Liver (tissue), 9 donors: ENCODE data around the gene SIRPA. TPM values are rescaled to one million over a fixed set of nuclear protein-coding genes. Genes with fewer than 3 reads are reported as not detected.

ENCODE experiments used
- DNase-seq: peaks from one replicate; pipeline ENCODE4 v3.0.0-alpha.2; 2017; ENCODE audit warnings: low spot score
- H3K27ac ChIP-seq, 2 donors: one replicate each; pipeline ENCODE4 v1.7.0; 2013; ENCODE audit warnings: inconsistent platforms in 2 of 2, low read length in 2 of 2, control low read depth in 1 of 2, low read depth in 1 of 2, mild to moderate bottlenecking in 1 of 2
- H3K27me3 ChIP-seq, 4 donors: one replicate each; pipeline versions ENCODE4 v1.6.1 to v1.7.0; 2013; ENCODE audit warnings: low read length in 3 of 4, inconsistent platforms in 1 of 4, mild to moderate bottlenecking in 1 of 4, moderate library complexity in 1 of 4; ENCODE audit not compliant: control insufficient read depth in 4 of 4, insufficient read depth in 4 of 4
- H3K36me3 ChIP-seq, 4 donors: one replicate each; pipeline versions ENCODE4 v1.6.1 to v1.7.0; 2013; ENCODE audit warnings: low read length in 3 of 4, mild to moderate bottlenecking in 3 of 4, low read depth in 1 of 4, moderate library complexity in 1 of 4; ENCODE audit not compliant: control insufficient read depth in 4 of 4, insufficient read depth in 3 of 4
- H3K4me1 ChIP-seq, 4 donors: one replicate each; pipeline versions ENCODE4 v1.6.1 to v1.7.0; 2013; ENCODE audit warnings: low read length in 3 of 4, mild to moderate bottlenecking in 3 of 4, moderate library complexity in 1 of 4; ENCODE audit not compliant: control insufficient read depth in 4 of 4, insufficient read depth in 4 of 4
- H3K4me3 ChIP-seq, 3 donors: one replicate each; pipeline versions ENCODE4 v1.6.1 to v1.7.0; 2013; ENCODE audit warnings: low read length in 3 of 3, control low read depth in 1 of 3, low read depth in 1 of 3, mild to moderate bottlenecking in 1 of 3
- H3K9ac ChIP-seq, 2 donors: one replicate each; pipeline ENCODE4 v1.7.0; 2013; ENCODE audit warnings: low read length in 2 of 2, mild to moderate bottlenecking in 2 of 2, moderate library complexity in 2 of 2, control low read depth in 1 of 2, low read depth in 1 of 2
- H3K9me3 ChIP-seq, 4 donors: one replicate each; pipeline versions ENCODE4 v1.6.1 to v1.7.0; 2013; ENCODE audit warnings: low read length in 3 of 4; ENCODE audit not compliant: control insufficient read depth in 4 of 4
- ATF3 ChIP-seq: IDR thresholded peaks from 2 replicates; pipeline ENCODE4 v1.6.1; 2016; ENCODE audit warnings: antibody characterized with exemption
- CTCF ChIP-seq: fragments of 150-350 bp; IDR thresholded peaks from 2 replicates; pipeline ENCODE4 v1.5.1; 2017; ENCODE audit warnings: improper control_type of control experiment, low read depth, low read length; ENCODE audit not compliant: missing input control
- EGR1 ChIP-seq, 2 donors: IDR thresholded peaks; 2 replicates each; pipeline ENCODE4 v1.6.1; 2016 to 2018; ENCODE audit warnings: antibody characterized with exemption in 2 of 2, low read depth in 2 of 2
- FOXA1 ChIP-seq: IDR thresholded peaks from 2 replicates; pipeline ENCODE4 v1.6.1; 2016; ENCODE audit warnings: antibody characterized with exemption
- FOXA2 ChIP-seq: IDR thresholded peaks from 2 replicates; pipeline ENCODE4 v1.6.1; 2016; ENCODE audit warnings: antibody characterized with exemption
- GABPA ChIP-seq, 2 donors: IDR thresholded peaks in 1 of 2; conservative IDR thresholded peaks in 1 of 2; 2 replicates each; pipeline ENCODE4 v1.6.1; 2016; ENCODE audit warnings: antibody characterized with exemption in 2 of 2, mild to moderate bottlenecking in 1 of 2, moderate library complexity in 1 of 2
- HNF4A ChIP-seq, 2 donors: conservative IDR thresholded peaks; 2 replicates each; pipeline ENCODE4 v1.6.1; 2016; ENCODE audit warnings: antibody characterized with exemption in 2 of 2, mild to moderate bottlenecking in 2 of 2
- HNF4G ChIP-seq: IDR thresholded peaks from 2 replicates; pipeline ENCODE4 v1.6.1; 2016; ENCODE audit warnings: antibody characterized with exemption
- JUND ChIP-seq, 2 donors: IDR thresholded peaks; 2 replicates each; pipeline ENCODE4 v1.6.1; 2016; ENCODE audit warnings: antibody characterized with exemption in 2 of 2
- MAX ChIP-seq: IDR thresholded peaks from 2 replicates; pipeline ENCODE4 v1.6.1; 2016; ENCODE audit warnings: antibody characterized with exemption
- NR2F2 ChIP-seq: IDR thresholded peaks from 2 replicates; pipeline ENCODE4 v1.6.1; 2016; ENCODE audit warnings: antibody characterized with exemption
- RAD21 ChIP-seq, 2 donors: IDR thresholded peaks; 2 replicates each; pipeline ENCODE4 v1.6.1; 2016; ENCODE audit warnings: antibody characterized with exemption in 2 of 2, mild to moderate bottlenecking in 2 of 2
- REST ChIP-seq: IDR thresholded peaks from 2 replicates; pipeline ENCODE4 v1.6.1; 2016; ENCODE audit warnings: antibody characterized with exemption, mild to moderate bottlenecking
- RXRA ChIP-seq, 2 donors: IDR thresholded peaks; 2 replicates each; pipeline ENCODE4 v1.6.1; 2017 to 2018; ENCODE audit warnings: antibody characterized with exemption in 2 of 2, mild to moderate bottlenecking in 1 of 2
- SP1 ChIP-seq: IDR thresholded peaks from 2 replicates; pipeline ENCODE4 v1.6.1; 2018; ENCODE audit warnings: antibody characterized with exemption, mild to moderate bottlenecking
- TAF1 ChIP-seq: conservative IDR thresholded peaks from 2 replicates; pipeline ENCODE4 v1.6.1; 2016; ENCODE audit warnings: antibody characterized with exemption, mild to moderate bottlenecking
- YY1 ChIP-seq: IDR thresholded peaks from 2 replicates; pipeline ENCODE4 v1.6.1; 2016; ENCODE audit warnings: antibody characterized with exemption, mild to moderate bottlenecking
- WGBS: extraction: QIAGEN DNeasy Blood & Tissue Kit; methylation state at CpG from one replicate; pipeline ENCODE4 v1.1.7; 2013; 5-methylcytosine and 5-hydroxymethylcytosine counted together
- polyA plus RNA-seq, 2 donors: library from polyadenylated mRNA; stranded (reverse) in 1 of 2; unstranded in 1 of 2; fragments of 200-250 nt in 1 of 2; fragments of >200 nt in 1 of 2; fragmentation: Nextera tagmentation in 1 of 2; extraction: Ambion mirVana in 1 of 2; gene quantifications; one replicate each; pipeline versions ENCODE4 v1.2.1 to v1.2.3, GENCODE V29; 2013 to 2015
- total RNA-seq, 2 donors: library from RNA; depleted of rRNA; stranded (reverse); fragments of >200 nt; gene quantifications; one replicate each; pipeline ENCODE4 v1.2.3, GENCODE V29; 2014
- donor health status: healthy.
- donor health status: healthy.
- donor health status: healthy.
- donor health status: healthy.
- donor health status: healthy.

The SIRPA gene
- total and polyA plus RNA-seq, 4 donors, result 5.4 to 47.5 (median 23.2) TPM

- peak overlapping the region in 1 of 2 donors; percentile 42 for H3K9ac ChIP-seq
- H3K4me1 ChIP-seq, result peaks cover 8 to 38% (median 24%) of the 10 kb centered on the region in 4 donors
- DNase-seq, result no peak
- H3K36me3 ChIP-seq, result no peaks in the 10 kb centered on the region
- H3K27me3 ChIP-seq, result no peaks in the 10 kb centered on the region
- peak overlapping the region; percentile 17 to 22 (median 20) for H3K4me3 ChIP-seq
- TF ChIP-seq YY1 (peak; percentile 74), MAX (peak; percentile 76), GABPA (IDR thresholded peaks at IDR 0.05 in 1 of 2, conservative IDR thresholded peaks at IDR 0.05 in 1 of 2) (peak in 1 of 2 donors; percentile 34), JUND (IDR thresholded peaks at IDR 0.05) (peak in 1 of 2 donors; percentile 66), FOXA2 (no peak), CTCF (peak; percentile 24), NR2F2 (no peak), SP1 (peak; percentile 87), EGR1 (IDR thresholded peaks at IDR 0.05; ENCODE audit: low read depth in 2 of 2) (no peak), ATF3 (peak; percentile 18), HNF4G (no peak), TAF1 (no peak), FOXA1 (no peak), HNF4A (conservative IDR thresholded peaks at IDR 0.05) (peak; percentile 66 to 77), REST (peak; percentile 44), RAD21 (IDR thresholded peaks at IDR 0.05) (peak; percentile 30 to 63), RXRA (IDR thresholded peaks at IDR 0.05) (peak; percentile 83 to 94)
- peak overlapping the region; percentile 59 to 78 for H3K27ac ChIP-seq
- 36% methylated on average over 14 of the region's 14 CpGs for WGBS
- no peaks in the 10 kb centered on the region for H3K9me3 ChIP-seq
These were observed 4.5 kb upstream of the SIRPA start for GRCh38 chr20:1890469-1891262.
